ENCODE data around the gene CMTM1.

DNA sequence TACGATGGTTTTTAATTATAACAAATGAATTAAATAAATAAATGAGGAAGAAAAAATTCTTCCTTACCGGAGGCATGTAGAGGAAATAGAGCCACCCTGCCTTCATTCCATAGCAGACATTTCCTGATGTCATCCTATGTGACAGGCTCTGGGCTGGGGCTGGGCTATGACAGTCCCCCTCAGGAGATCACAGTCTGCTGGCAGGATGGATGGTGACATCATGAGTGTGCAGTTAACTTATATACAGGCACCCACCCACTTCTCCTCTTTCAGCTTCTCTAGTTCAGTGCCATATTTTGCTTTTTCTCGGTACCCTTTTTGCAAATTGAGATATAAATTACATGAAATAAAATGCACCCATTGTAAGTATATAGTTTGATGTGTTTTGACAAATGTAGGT lies 31.9 kb downstream of the CMTM1 start:
- no peak for TF ChIP-seq POLR2A (IDR thresholded peaks at IDR 0.05; ENCODE audit: low read length)
- TF ChIP-seq GATA1 (IDR thresholded peaks at IDR 0.05; ENCODE audit: low read depth, low read length), result no peak

Data from erythroblast (primary cell).